ENCODE measurements around the gene MINAR1. TPM values are rescaled to one million over a fixed set of nuclear protein-coding genes. Genes with fewer than 3 reads are reported as not detected.

The MINAR1 gene, protein sequence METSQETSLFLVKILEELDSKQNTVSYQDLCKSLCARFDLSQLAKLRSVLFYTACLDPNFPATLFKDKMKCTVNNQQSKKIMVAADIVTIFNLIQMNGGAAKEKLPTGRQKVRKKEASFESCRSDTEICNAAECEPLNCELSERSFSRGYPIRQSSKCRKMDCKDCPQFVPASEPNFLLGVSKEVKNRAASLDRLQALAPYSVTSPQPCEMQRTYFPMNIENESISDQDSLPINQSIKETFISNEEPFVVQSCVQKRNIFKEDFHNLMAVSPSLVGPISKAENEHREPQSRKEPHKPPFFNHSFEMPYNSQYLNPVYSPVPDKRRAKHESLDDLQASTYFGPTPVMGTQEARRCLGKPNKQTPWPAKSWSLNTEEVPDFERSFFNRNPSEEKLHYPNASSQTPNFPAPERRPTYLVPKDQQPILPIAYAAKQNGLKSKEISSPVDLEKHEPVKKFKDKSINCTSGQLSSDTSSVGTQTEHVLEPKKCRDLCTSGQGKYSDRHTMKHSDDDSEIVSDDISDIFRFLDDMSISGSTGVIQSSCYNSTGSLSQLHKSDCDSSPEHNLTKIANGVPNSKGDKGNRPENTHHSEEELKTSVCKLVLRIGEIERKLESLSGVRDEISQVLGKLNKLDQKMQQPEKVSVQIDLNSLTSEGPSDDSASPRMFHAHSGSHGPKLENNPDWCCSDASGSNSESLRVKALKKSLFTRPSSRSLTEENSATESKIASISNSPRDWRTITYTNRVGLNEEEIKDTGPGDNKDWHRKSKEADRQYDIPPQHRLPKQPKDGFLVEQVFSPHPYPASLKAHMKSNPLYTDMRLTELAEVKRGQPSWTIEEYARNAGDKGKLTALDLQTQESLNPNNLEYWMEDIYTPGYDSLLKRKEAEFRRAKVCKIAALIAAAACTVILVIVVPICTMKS
- total RNA-seq = 0.70 and 0.94 TPM in 2 replicates

GRCh38 chr15:79431636-79432344 is at the start of gene MINAR1:
Gene MINAR1, plus strand, starts transcription at chr15:79432336. Its CDS starts 23,812 bp downstream, at chr15:79456148.

Other genes with a start within 250 kb of the MINAR1 start
- not detected in 2 replicates for gene ANKRD34C, start 149.6 kb upstream of the MINAR1 start, total RNA-seq
- gene TMED3, start 121.2 kb upstream of the MINAR1 start, total RNA-seq = 118 and 185 TPM in 2 replicates